Lower leg skin (tissue), 4 donors: ENCODE results near the gene ERMN. TPM values are rescaled to one million over a fixed set of nuclear protein-coding genes. Genes with fewer than 3 reads are reported as not detected.
"Not testable (repeated sequence)": the region's sequence is repeated elsewhere in the genome, so short reads cannot be mapped to it uniquely, and the experiment has no call there.

ENCODE experiments used
- DNase-seq, 2 donors: peaks; one replicate each; pipeline ENCODE4 v3.0.0-alpha.2; 2019; ENCODE audit warnings: low spot score in 2 of 2
- H3K4me3 ChIP-seq: fragments of 200-600 bp; sonication (generic); 2 replicates; pipeline ENCODE4 v1.5.1; 2017; ENCODE audit warnings: mild to moderate bottlenecking, low read depth; ENCODE audit not compliant: poor library complexity, severe bottlenecking
- POLR2A ChIP-seq, 2 donors: fragments of 450-650 bp; IDR thresholded peaks; one replicate each; pipeline ENCODE4 v1.6.1; 2016 to 2017; ENCODE audit warnings: antibody characterized with exemption in 2 of 2, mild to moderate bottlenecking in 1 of 2, moderate library complexity in 1 of 2
- WGBS, 2 donors: methylation state at CpG; one replicate each; pipeline ENCODE4 v1.1.5; 2018; 5-methylcytosine and 5-hydroxymethylcytosine counted together
- intact Hi-C: fragments of 100-400 bp; cut with DNase I; formaldehyde crosslinking; loops from one replicate; pipeline ENCODE4 v1.15.0; 2023; ENCODE audit warnings: low total_unique reads
- total RNA-seq, 4 donors: library from RNA; depleted of rRNA; stranded (reverse); fragments of >200 nt; gene quantifications; one replicate each; pipeline ENCODE4 v1.1.0, GENCODE V29; 2016
- TF ChIP-seq, protein P1 (sequence below), 3 donors: fragments of 450-650 bp; IDR thresholded peaks; one replicate each; pipeline ENCODE4 v1.5.1; 2016; ENCODE audit warnings: antibody characterized with exemption in 3 of 3, mild to moderate bottlenecking in 3 of 3, moderate library complexity in 2 of 3

The ERMN gene
- total RNA-seq, 4 donors from 2014 or later = 0.65 TPM; not detected in 3

DNA sequence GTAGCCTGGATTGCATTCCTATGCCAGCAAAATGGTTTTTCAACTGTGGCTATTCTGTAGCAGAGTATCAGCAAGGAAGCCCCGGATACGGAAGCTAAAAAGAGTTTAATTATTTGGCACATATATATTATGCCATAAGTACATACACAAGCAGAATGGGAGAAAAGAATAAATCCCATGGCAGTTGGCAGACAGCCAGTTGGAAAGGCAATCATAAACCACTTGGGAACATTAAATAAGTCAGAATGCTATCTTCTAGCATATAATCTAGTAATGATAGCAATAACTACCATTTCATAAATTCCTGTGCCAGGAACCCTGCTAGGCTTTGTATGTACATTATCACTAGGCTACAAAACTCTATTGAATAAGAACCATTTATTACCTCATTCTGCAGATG lies 42.2 kb downstream of the ERMN start:
- intact Hi-C loops = no loop called here
- TF ChIP-seq, protein P1, sequence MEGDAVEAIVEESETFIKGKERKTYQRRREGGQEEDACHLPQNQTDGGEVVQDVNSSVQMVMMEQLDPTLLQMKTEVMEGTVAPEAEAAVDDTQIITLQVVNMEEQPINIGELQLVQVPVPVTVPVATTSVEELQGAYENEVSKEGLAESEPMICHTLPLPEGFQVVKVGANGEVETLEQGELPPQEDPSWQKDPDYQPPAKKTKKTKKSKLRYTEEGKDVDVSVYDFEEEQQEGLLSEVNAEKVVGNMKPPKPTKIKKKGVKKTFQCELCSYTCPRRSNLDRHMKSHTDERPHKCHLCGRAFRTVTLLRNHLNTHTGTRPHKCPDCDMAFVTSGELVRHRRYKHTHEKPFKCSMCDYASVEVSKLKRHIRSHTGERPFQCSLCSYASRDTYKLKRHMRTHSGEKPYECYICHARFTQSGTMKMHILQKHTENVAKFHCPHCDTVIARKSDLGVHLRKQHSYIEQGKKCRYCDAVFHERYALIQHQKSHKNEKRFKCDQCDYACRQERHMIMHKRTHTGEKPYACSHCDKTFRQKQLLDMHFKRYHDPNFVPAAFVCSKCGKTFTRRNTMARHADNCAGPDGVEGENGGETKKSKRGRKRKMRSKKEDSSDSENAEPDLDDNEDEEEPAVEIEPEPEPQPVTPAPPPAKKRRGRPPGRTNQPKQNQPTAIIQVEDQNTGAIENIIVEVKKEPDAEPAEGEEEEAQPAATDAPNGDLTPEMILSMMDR (IDR thresholded peaks at IDR 0.05) = no peak
- TF ChIP-seq POLR2A (IDR thresholded peaks at IDR 0.05) = no peak
- H3K4me3 ChIP-seq = no peak overlapping the region
- DNase-seq = no peak
- 60 to 72% methylated on average over 2 of the region's 2 CpGs for WGBS, 2 donors

DNA sequence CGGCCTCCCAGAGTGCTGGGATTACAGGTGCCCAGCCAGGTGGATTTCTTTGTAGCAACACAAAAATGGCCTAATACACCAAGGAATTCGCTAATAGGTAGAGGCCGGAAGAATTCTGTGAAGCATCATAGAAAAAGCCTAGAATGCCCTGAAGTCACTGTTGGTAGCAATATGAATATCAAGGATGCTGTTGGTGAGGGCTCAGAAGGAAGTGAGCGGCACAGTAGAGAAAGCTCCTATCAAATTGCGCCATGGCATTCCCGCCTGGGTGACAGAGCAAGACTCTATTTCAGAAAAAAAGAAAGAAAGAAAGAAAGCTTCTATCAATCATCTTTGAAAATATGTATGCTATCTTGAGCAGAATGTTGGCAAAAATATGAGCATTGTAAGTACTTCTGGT lies 44.3 kb downstream of the ERMN start:
- WGBS, 2 donors = 94 to 97% methylated on average over 6 of the region's 6 CpGs
- intact Hi-C loops = no loop called here
- no peak for TF ChIP-seq POLR2A (IDR thresholded peaks at IDR 0.05)
- TF ChIP-seq, protein P1 (IDR thresholded peaks at IDR 0.05) = no peak
- H3K4me3 ChIP-seq = no peak overlapping the region
- no peak for DNase-seq

GRCh38 chr2:157279311-157279710 lies 46.3 kb downstream of the ERMN start:
- intact Hi-C loops, H3K4me3 ChIP-seq, DNase-seq: not testable (repeated sequence)
- WGBS, 2 donors = 75 to 96% methylated on average over 3 to 7 of the region's 7 CpGs

GRCh38 chr2:157271590-157272203 lies 53.9 kb downstream of the ERMN start:
- no peak for DNase-seq
- intact Hi-C loops = no loop called here
- no peak for TF ChIP-seq POLR2A (IDR thresholded peaks at IDR 0.05)
- TF ChIP-seq, protein P1 (IDR thresholded peaks at IDR 0.05) = no peak
- WGBS, 2 donors = 96 to 100% methylated on average over 1 of the region's 1 CpG
- H3K4me3 ChIP-seq = no peak overlapping the region

DNA sequence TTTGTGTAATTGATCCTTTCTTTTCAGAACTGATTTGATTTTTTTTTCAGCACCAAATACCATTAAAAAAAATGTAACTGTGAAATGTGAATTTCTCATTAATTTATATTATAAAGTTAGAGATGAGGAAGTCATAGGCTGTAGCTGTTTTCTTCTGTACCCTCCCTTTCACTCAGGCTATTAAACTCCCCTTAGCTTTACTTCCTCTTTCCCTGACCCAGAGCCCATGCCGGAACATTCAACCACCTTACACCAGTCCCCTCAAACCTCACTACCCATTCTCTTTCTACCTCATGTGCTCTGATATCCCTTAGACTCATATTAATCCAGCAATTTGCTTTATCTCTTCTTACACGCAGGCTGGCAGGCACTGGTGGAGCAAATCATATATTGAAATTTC lies 55.7 kb downstream of the ERMN start:
- intact Hi-C loops = no loop called here
- H3K4me3 ChIP-seq = no peak overlapping the region
- no peak for DNase-seq
- 76 to 84% methylated on average over 2 of the region's 2 CpGs for WGBS, 2 donors
- TF ChIP-seq, protein P1 (IDR thresholded peaks at IDR 0.05) = no peak
- TF ChIP-seq POLR2A (IDR thresholded peaks at IDR 0.05) = no peak

DNA sequence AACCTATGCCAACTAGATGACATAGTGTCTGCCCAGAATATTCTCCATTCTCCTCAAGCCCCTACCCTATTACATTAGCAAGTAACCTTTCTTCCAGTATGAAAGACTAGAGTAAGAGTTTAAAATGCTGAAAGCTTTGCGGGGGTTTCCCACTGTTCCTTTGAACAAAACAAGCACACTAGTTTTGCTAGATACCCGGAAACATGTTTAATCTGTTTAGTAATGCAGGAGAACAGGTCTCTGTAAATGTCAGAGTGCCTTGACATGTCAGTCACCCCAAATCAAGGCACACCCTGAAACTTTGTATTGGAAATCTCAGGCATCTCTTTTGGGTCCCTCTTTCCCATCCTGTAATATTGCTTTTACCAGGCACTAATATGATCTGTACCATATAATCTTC lies 56.6 kb downstream of the ERMN start:
- intact Hi-C loops = no loop called here
- H3K4me3 ChIP-seq = no peak overlapping the region
- TF ChIP-seq, protein P1 (IDR thresholded peaks at IDR 0.05) = no peak
- no peak for TF ChIP-seq POLR2A (IDR thresholded peaks at IDR 0.05)
- no peak for DNase-seq
- 61 to 72% methylated on average over 2 of the region's 2 CpGs for WGBS, 2 donors

Other genes with a start within 250 kb of the ERMN start
- under 1 TPM; 0.08 to 0.71 (median 0.44) TPM for gene GALNT5, start 68.1 kb downstream of the ERMN start, total RNA-seq
- 10 to 100 TPM in 1 of 4 donors, 1 to 10 TPM in 3; 5.3 to 10.8 (median 7.1) TPM for gene CYTIP, start 118.3 kb upstream of the ERMN start, total RNA-seq